ENCODE data around the gene SDK1. TPM values are rescaled to one million over a fixed set of nuclear protein-coding genes. Genes with fewer than 3 reads are reported as not detected.

SDK1 gene
- total RNA-seq, 1 experiment from 2014 or later, result 7.1 TPM

DNA sequence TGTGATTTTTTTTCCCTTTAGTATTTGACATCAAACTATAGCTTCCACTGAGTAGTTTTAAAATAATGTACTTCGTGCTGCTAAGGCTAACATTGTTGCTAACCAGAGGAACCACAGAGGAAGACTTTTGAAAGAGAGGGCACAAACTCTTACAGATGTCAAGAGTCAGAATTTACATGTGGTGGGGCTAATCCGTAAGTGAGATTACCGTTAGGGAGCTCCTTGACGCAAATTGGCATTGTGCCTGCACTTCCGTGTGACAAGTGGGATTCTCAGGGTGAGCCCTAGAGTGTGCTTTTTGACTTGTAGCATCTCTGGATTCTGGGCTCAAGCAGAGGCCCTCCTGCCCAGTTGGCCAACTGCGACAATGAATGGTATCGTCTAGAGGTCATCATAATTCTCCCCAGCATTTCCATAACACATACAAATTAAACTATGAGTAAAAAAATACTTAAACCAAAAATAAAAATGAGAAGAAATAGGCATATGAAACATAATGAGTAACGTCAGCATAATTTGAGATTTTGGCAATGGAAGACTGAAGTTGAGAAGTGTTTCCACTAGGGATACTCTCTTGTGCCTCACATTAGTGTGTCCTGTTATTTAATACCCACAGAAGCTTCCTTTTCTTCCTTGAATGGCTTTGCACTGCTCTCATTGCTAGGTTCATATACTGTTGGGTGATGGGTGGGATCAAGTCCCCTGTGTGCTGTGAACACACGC, 164.0 kb downstream of the SDK1 start:
- no TSS peak for BruUV-seq (replicated peaks)
- H3K4me1 Mint-ChIP-seq (ENCODE audit: low read depth, unreplicated experiment), result peaks cover 22% of the 10 kb centered on the region

DNA sequence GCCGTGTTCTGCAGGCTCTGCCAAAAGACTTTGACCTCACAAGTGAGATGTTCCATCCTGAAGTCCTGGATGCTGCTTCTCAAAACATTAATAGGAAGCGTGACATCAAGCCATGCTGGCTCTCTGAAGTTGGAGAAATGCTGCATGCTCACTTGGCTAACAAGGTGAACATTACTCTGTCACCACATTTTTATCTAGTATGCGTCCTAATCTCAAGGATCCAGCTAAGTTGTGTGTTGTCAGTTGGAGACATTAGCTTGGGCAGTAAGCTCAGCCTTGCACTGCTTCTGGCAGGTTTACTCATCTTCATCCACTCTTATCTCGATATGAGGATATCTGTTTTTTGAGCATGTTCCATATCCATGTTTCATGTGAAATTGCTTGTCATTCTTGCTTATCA, 165.2 kb downstream of the SDK1 start:
- ChIA-PET POLR2A (no interaction called here), CTCF (no interaction called here)
- no peak for DNase-seq
- Histone ChIP-seq H3K36me3 (ENCODE audit: control insufficient read depth, insufficient read depth, low read length) (no peaks in the 10 kb centered on the region), H3K4me3 (ENCODE audit: low read depth, low read length) (no peak overlapping the region), H3K4me1 (peaks cover 26% of the 10 kb centered on the region), H3K27me3 (replicated peaks; ENCODE audit: control insufficient read depth, insufficient read depth, low read length) (no peaks in the 10 kb centered on the region), H3K9me3 (no peaks in the 10 kb centered on the region)
- H3K36me3 Mint-ChIP-seq (ENCODE audit: insufficient read depth, unreplicated experiment), result no peaks in the 10 kb centered on the region
- TF ChIP-seq, protein P1, sequence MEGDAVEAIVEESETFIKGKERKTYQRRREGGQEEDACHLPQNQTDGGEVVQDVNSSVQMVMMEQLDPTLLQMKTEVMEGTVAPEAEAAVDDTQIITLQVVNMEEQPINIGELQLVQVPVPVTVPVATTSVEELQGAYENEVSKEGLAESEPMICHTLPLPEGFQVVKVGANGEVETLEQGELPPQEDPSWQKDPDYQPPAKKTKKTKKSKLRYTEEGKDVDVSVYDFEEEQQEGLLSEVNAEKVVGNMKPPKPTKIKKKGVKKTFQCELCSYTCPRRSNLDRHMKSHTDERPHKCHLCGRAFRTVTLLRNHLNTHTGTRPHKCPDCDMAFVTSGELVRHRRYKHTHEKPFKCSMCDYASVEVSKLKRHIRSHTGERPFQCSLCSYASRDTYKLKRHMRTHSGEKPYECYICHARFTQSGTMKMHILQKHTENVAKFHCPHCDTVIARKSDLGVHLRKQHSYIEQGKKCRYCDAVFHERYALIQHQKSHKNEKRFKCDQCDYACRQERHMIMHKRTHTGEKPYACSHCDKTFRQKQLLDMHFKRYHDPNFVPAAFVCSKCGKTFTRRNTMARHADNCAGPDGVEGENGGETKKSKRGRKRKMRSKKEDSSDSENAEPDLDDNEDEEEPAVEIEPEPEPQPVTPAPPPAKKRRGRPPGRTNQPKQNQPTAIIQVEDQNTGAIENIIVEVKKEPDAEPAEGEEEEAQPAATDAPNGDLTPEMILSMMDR (IDR thresholded peaks at IDR 0.05; ENCODE audit: insufficient read depth in 1 of 2, low read depth in 1 of 2, low read length in 1 of 2, severe bottlenecking in 1 of 2, unreplicated experiment in 1 of 2), result no peak
- no peaks in the 10 kb centered on the region for H3K9me3 Mint-ChIP-seq (ENCODE audit: unreplicated experiment)
- H3K27ac Mint-ChIP-seq (ENCODE audit: unreplicated experiment), result no peak overlapping the region
- no peaks in the 10 kb centered on the region for H3K27me3 Mint-ChIP-seq (ENCODE audit: insufficient read depth, unreplicated experiment)
- intact Hi-C loops (cut with micrococcal nuclease; ENCODE audit: unreplicated experiment), result no loop called here
- peaks cover 24% of the 10 kb centered on the region for H3K4me1 Mint-ChIP-seq (ENCODE audit: low read depth, unreplicated experiment)
- BruUV-seq (replicated peaks), result no TSS peak
- H3K4me3 Mint-ChIP-seq (ENCODE audit: unreplicated experiment), result no peak overlapping the region

More for the DNA sequence above, 164.0 kb downstream of the SDK1 start:
- H3K27me3 ChIP-seq (replicated peaks; ENCODE audit: control insufficient read depth, insufficient read depth, low read length), result no peaks in the 10 kb centered on the region
- DNase-seq, result no peak
- CTCF ChIA-PET, result no interaction called here
- H3K27ac Mint-ChIP-seq (ENCODE audit: unreplicated experiment), result no peak overlapping the region
- no peak overlapping the region for H3K4me3 ChIP-seq (ENCODE audit: low read depth, low read length)
- no peak overlapping the region for H3K4me3 Mint-ChIP-seq (ENCODE audit: unreplicated experiment)
- intact Hi-C loops (cut with micrococcal nuclease; ENCODE audit: unreplicated experiment), result no loop called here
- peaks cover 24% of the 10 kb centered on the region for H3K4me1 ChIP-seq
- no peaks in the 10 kb centered on the region for H3K36me3 Mint-ChIP-seq (ENCODE audit: insufficient read depth, unreplicated experiment)
- POLR2A ChIA-PET, result no interaction called here
- no peaks in the 10 kb centered on the region for H3K9me3 Mint-ChIP-seq (ENCODE audit: unreplicated experiment)
- no peaks in the 10 kb centered on the region for H3K36me3 ChIP-seq (ENCODE audit: control insufficient read depth, insufficient read depth, low read length)
- H3K27me3 Mint-ChIP-seq (ENCODE audit: insufficient read depth, unreplicated experiment), result no peaks in the 10 kb centered on the region
- H3K9me3 ChIP-seq, result no peaks in the 10 kb centered on the region
- TF ChIP-seq, protein P1 (IDR thresholded peaks at IDR 0.05; ENCODE audit: insufficient read depth in 1 of 2, low read depth in 1 of 2, low read length in 1 of 2, severe bottlenecking in 1 of 2, unreplicated experiment in 1 of 2), result no peak

DNA sequence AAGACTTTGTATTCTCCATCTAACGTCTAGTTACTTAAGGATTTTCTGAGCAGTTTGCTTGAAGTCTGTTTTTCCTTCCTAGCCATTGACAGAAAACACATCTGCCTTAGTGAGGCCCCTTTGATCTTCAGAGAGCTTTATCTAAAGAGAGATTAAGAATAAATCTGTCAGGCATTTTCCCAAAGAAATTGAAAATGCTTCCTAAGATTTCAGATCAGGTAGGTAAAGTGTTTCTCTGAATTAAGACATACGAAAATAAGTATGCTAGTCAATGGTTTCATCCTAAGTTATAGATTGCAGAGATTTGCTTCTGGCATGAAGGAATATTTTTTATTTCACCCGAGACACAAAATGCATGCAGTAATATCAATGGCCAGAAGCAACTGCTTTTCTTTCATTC, 168.6 kb downstream of the SDK1 start:
- H3K4me1 Mint-ChIP-seq (ENCODE audit: low read depth, unreplicated experiment), result peaks cover 29% of the 10 kb centered on the region
- CTCF ChIA-PET, result interaction anchor here (0.7 kb wide), 1 partner anchor 50 kb away, joined by 3 read pairs; no protein-coding TSS in a partner anchor

More for the DNA sequence above, 168.6 kb downstream of the SDK1 start:
- Histone ChIP-seq H3K27me3 (replicated peaks; ENCODE audit: control insufficient read depth, insufficient read depth, low read length) (no peaks in the 10 kb centered on the region), H3K4me1 (peaks cover 24% of the 10 kb centered on the region), H3K4me3 (ENCODE audit: low read depth, low read length) (no peak overlapping the region), H3K9me3 (no peaks in the 10 kb centered on the region), H3K36me3 (ENCODE audit: control insufficient read depth, insufficient read depth, low read length) (no peaks in the 10 kb centered on the region)
- H3K9me3 Mint-ChIP-seq (ENCODE audit: unreplicated experiment), result peaks cover 7% of the 10 kb centered on the region
- H3K27me3 Mint-ChIP-seq (ENCODE audit: insufficient read depth, unreplicated experiment), result no peaks in the 10 kb centered on the region
- BruUV-seq (replicated peaks), result no TSS peak
- no peak overlapping the region for H3K27ac Mint-ChIP-seq (ENCODE audit: unreplicated experiment)
- intact Hi-C loops (cut with micrococcal nuclease; ENCODE audit: unreplicated experiment), result loop anchor here (5.0 kb wide), 1 partner anchor 167 kb away; the partner anchor contains the start of gene SDK1
- H3K36me3 Mint-ChIP-seq (ENCODE audit: insufficient read depth, unreplicated experiment), result no peaks in the 10 kb centered on the region
- peak in 1 of 2 experiments; percentile 33 for DNase-seq
- H3K4me3 Mint-ChIP-seq (ENCODE audit: unreplicated experiment), result no peak overlapping the region
- TF ChIP-seq, protein P1 (IDR thresholded peaks at IDR 0.05; ENCODE audit: insufficient read depth in 1 of 2, low read depth in 1 of 2, low read length in 1 of 2, severe bottlenecking in 1 of 2, unreplicated experiment in 1 of 2), result no peak
- POLR2A ChIA-PET, result no interaction called here

Measured in Caco-2 (cell line).